Measurements from ENCODE around the gene FAAP20. TPM values are rescaled to one million over a fixed set of nuclear protein-coding genes. Genes with fewer than 3 reads are reported as not detected.

Gene FAAP20
- total RNA-seq, 1 donor from 2014 or later, result 49.2 TPM

DNA sequence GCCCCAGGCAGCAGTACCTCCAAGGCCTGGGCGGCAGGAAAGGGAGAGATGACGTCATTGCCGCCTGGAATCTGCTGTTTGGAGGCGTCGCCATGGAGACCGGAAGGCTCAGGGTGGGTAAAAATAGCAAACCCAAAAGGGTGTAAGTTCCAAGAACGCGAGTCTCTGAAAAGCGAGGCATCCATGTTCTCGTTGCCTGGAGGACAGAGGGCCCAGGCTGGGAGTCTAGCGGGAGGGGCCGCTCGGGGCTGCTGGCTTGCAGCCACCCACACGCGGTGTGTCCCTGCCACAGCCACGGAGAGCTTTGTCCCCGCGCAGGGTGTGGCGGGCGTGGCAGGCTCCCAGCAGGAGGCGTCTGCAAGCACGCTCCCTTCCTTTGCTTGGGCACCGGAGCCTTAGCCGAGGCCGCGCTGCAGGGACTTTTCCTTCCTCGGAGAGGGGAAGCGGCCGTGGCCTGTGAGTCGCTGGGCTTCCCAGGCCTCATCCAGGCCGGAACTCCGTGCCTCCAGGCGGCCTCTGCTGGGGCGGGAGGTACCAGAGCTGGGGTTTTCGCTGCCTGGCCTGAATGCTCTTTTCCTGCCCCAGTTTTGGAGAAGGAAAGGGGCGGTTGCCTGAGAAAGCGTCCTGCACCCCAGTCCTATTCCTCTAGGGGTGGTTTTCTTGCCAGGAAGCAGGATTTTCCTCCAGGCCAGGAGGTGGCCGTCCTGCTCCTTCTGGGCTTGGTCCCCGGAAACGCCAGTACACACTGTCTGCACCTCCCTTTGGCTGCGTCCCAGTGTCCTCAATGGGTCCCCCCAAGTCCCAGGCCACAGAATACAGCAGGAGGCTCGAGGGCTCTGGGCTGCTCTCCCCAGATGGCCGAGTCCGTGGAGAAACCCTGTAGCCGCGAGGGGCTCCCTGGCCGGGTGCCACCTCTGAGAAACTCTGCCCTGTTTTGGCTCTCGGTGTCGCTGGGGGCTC lies 18.2 kb upstream of the FAAP20 start:
- intact Hi-C loops (cut with micrococcal nuclease), result no loop called here

DNA sequence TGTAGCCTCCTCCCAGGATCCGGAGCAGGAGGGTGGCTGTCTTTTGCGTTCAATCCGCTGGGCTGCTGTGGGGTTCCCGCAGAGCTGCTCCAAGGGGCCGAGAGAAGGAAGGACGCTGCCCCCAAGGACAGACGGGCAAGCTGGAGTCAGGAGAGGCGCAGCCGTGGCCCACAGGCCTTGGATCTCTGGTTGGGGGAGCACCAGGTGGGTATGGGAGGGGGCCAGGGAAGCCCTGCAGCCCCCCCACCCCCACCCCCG lies 17.6 kb upstream of the FAAP20 start:
- intact Hi-C loops (cut with micrococcal nuclease), result no loop called here

DNA sequence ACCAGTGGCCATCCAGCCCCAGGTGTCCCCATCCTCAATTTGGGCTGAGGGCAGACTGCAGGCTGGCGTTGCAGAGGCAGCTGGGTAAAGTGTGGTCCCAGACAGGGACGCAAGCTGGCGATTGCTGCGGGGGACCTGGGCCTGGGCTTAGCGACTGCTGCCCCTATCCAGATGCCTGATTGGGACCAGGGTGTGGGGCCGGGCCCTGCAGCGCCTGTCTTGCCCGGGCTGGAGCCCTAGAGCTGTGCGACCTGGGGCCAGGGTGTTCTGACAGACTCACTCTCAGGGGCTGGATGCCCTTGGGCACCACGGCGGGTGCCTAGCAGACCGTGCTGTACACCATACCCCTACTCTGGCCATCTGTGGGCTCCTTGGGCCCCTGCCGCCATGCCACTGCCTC lies 16.2 kb upstream of the FAAP20 start:
- intact Hi-C loops (cut with micrococcal nuclease), result no loop called here

DNA sequence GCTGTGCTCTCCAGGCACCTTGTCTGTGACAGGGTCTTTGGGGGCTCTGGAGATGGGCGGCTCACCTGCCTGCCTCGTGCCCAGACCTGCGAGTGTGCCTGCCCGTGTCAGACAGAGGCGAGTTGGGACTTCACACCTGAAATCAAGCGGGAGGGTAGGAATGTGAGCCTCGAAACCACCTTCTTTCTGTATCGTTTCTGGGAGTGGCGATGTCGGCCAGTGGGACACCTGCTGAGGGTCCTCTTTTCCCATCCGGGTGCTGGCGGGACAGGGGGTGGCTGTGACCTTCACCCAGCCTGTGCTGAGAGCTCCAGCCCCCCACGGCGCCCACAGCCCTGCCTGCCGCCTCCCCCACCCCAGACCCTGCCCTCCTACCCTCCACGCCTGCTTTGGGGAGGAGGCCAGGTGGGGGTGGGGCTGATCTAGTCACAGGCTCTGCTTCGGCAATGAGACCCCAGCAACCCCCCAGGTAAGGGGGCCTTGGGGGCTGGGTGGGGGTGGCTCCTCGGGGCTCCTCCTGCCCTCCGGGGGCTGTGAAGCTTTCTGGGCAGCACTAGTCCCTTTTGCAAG lies 15.6 kb upstream of the FAAP20 start:
- intact Hi-C loops (cut with micrococcal nuclease), result no loop called here

DNA sequence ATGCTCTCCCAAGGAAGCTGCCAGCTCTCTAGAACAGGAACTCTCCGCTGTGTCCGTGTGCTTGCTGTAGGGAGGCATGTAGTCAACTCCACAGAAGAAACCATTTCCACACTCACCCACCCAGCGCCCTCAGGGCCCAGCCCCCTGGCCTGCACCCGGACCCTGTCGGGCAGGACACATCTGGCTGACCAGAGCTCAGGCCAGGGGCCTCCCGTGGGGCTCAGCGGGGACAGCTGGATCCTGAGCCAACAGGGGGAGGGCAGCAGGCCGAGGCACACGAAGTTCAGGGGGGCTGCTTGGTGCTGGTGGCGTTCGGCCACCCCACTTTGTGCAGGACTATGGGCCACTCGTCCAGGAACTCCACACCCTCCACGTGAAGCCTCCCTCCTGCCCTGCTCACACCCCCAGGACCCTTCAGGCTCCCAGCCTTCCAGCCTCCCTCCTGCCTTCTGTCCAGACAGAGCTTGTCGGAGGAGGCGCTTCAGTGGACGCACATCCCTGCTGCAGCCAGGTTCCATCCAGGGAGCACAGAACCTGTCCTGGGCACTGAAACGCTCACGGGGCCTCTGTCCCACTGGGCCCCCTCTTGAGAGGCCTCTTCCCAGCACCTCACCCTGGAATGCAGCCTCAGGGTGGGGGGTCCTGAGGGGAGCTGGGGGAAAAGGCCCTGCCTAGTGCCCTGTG lies 15.0 kb upstream of the FAAP20 start:
- intact Hi-C loops (cut with micrococcal nuclease), result loop anchor here (5.0 kb wide), 1 partner anchor 302 kb away; no protein-coding TSS in a partner anchor

DNA sequence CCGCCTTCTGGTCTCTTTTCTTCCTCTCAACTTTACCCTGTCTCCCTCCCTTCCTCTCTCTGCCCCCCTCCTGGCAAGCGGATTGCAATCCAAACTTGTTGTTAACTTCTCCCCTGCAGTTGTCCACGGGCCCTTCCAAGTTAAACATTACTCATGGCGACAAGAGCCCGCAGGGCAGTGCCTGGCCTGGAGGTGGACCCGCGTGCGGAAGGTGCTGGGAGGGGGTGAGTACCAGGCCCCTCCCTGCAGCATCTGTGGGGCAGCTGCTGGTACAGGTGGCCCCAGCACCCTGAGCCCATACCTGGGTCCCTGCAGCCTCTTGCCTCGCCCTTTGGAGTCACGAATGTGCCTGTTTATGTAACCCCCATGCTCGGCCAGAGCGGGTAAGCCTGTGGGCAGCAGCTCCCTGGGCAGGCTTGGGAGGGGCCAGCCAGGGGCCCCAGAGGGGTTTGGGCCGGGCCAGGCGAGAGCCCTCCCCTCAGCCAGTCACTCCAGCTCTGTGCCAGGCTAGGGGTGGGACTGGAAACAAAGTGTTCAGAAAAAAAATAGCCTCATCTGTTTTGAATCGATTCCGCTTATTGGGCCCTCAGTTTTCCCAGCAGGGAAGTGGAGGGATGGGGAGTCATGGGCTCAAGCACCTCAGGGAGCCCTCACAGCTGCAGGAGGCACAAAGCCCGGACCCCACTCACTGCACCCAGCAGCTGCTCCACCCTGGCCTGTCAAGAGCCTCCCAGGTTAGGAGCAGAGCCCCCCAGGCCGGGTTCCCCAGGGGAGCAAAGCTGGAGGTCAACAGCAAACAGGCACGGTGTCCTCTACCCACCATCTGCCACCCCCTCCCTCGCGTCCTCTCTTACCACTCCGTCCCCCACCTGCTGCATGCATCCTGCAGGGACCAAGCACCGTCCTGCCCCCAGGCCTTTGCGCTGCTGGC lies 14.0 kb upstream of the FAAP20 start:
- intact Hi-C loops (cut with micrococcal nuclease), result loop anchor here (5.0 kb wide), 1 partner anchor 301 kb away; no protein-coding TSS in a partner anchor

DNA sequence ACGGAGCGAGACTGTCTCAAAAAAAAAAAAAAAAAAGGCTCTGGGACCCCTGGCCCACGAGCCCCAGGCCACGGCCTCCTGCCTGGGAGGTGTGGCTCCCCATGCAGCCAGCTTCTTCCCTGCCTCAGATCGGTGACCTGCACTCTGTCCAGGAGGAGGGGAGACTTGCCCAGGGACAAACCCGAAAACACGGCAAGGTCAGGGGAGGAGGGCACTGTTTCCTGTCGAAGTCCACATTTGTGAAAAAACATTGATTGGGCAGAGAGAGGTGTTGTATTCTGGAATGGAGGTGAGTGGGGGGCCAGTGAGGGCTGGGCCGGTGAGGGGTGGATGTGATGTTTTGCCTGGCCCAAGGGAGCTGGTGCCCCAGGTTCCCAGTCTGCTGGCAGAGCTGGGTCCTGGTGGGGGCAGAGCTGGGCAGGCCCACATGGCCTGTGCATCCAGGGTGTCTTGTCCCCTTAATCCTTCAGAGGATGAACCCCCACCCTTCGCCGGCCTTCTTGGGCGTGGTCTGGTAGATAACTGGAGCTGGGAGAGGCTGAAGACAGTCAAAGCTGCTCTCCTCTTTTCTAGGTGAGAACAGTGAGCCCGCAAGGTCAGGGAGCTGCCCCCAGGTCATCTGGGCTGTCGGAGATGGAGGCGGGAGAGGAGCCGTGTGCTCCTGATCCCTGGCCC lies 12.4 kb upstream of the FAAP20 start:
- intact Hi-C loops (cut with micrococcal nuclease), result loop anchor here (5.0 kb wide), 1 partner anchor 300 kb away; no protein-coding TSS in a partner anchor

DNA sequence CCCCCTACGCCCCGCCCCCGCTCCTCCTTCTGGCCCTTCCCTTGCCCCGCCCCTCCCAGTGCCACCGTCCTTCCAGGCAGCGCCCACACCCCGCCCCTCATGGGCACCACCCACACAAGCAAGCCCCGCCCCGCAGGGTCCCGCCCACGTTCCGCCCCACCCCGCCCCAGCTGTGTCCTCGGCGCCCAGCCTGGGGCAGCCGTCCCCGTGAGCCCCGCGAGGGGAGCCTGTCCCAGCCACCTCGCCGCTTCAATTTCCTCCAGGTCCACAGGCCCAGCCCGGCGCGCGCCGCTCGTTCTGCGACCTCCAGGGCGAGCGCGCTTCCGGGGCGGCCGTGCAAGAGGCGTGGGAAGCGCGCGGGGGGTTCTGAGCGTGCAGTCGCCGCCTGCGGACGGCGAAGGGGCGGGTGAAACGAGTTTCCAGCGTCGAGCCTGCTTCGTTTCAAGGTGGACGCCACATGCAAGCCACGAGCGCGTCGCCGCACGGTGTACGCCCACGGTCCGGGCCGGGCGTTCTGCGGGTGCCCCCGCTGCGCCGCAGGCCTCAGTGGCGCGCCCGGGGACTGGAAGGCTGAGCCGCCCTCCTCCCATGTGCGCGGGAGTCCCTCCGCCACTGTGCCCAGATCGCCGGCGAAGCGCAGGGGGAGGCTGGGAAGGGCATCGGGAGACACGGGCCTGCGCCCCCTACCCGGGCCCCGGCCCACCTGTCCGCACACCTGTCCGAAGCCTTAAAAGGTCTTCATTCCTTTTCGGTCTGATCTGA lies 10.8 kb upstream of the FAAP20 start:
- intact Hi-C loops (cut with micrococcal nuclease), result loop anchor here (1.0 to 5.0 kb wide), 7 partner anchors 10 to 381 kb away; partner anchors contain the start of genes PANK4 and PRXL2B

DNA sequence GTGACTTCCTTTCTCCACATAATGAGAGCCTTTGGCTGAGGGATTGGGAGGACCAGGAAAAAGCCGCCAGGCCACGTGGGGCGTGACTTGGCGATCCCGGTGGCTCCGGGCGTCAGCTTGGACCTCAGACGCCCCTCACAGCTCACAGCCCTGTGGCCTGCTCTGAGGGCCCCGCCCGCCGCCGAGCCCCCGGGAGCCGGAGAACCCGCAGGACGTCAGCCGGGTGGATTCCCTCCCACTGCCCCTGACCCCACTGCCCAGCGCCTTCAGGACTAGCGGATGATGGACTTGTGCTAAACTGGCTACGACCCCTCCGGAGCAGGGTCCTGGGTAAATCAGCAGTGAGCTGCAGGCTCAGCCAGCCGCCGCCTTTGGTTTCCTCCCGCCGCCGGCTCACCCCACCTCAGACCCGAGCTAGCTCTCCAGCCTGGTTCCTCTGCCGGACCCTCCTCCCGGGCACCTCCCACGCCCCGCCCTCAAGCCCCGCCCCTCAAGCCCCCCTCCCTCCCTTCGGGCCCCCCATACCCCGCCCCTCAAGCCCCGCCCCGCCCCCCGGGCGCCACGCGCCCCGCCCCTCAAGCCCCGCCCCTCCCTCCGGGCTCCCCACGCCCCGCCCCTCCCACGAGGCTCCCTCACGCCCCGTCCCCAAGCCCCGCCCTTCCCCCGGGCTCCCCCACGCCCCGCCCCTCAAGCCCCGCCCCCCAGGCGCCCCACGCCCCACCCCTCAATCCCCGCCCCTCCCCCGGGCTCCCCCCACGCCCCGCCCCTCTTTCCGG lies 10.0 kb upstream of the FAAP20 start:
- intact Hi-C loops (cut with micrococcal nuclease), result loop anchor here (1.0 to 5.0 kb wide), 7 partner anchors 9 to 382 kb away; partner anchors contain the start of genes PANK4 and PRXL2B

DNA sequence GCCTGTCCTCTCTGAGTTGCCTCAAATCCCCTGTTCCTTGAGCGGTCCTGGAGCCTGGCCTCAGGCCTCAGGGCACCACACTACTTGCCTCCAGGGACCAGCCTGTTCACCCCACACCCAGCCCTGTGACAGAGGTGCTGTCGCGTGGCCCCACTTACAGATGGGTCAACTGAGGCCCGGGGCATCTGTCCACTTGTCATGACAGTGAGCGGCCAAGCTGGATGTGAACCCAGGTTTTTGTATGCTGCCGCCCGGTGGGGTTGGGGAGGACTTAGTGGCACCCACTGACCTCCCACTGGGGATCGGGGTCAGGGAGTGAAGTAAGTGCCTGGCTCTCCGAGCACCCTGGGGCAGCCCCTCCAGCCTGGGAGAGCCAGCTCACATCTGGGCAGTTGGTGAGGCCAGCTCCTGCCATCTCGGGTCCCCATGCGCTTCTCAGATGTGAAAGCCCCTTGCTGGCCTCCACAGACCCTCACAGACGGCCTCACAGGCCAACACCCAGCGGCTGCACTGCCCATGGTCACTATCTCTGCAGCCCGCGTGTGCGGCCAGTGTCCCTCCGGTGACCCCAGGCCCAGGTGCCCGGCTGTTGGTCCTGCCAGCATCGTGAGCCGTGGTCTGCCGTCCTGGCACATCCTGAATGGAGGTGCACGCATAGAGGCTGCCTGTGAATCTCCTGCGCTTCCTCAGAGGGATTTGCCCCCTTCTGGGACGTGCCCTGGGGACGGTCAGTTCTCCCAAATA lies 9.3 kb upstream of the FAAP20 start:
- intact Hi-C loops (cut with micrococcal nuclease), result loop anchor here (2.0 kb wide), 4 partner anchors 27 to 383 kb away; partner anchors contain the start of genes PANK4 and PRXL2B

DNA sequence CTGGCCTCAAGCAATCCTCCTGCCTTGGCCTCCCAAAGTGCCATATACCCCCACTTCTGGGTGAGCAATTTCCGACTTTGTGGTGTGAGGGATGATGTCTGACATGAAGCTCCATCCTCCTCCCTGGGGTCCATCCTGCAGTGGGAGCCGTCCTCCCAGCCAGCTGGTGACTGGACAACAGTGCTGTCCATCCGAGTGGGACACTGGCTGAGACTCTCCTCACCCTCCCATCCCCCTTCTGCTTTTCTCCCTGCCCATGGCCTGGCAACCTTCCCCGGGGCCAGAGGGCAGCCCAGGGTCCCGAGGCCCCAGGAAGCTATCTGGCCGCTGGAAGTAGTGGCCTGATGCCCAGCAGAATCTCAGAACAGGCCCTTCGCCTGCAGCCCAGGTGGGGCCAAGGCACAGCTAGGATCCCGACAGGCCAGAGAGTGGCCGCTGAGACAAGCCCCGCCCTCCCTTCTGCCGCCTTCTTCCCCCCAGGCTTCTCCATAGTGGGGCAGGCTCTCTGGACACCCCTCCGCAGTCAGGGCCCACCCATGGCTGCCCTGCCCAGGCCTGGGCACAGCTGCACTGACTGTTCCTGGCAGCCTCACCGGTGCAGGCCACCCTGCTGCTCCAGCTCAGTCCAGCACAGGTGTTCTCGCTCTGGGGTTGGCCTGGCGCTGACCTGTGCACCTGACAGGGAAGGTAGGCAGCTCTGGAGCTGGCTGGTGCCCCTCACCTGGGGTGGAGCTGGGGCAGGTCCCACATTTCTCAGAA lies 8.4 kb upstream of the FAAP20 start:
- intact Hi-C loops (cut with micrococcal nuclease), result no loop called here

DNA sequence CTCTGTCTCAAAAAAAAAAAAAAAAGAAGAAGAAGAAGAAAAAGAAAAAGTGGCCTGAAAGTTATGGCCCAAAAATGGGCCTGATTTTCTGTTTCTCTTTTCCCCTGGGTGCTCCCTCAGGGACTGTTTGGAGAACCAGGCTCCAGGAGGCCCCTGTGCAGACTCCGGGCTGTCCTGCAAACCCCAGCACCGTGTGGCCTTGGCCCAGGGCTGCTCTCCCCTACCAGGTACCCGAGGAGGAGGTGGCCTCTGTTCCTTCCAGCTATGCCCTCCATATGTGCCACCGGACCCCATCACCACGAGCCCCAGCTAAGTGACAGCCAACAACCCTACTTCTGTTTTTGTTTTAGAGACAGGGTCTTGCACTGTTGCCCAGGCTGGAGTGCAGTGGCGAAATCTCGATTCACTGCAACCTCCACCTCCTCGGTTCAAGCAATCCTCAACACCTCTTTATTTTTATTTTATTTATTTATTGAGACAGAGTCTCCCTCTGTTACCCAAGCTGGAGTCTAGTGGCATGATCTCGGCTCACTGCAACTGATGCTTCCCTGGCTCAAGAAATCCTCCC lies 7.5 kb upstream of the FAAP20 start:
- intact Hi-C loops (cut with micrococcal nuclease), result no loop called here

DNA sequence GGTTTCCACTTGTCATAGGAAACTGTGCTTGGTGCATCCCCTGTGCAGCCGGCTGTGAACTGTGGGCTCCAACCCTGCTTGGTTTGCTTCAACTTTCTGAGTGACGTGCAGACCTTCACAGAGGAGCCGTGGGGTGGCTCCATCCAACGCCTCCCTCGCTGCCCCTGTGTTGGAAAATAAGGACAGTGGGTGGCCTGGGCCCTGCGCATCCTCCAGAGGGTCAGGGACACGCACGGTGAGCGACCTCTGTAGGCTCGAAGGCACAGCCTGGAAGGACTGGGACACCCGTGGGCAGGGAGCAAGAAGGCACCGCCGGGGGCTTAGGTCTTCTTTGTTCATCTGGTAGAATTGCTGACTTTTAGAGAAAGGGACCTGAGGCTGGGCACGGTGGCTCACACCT lies 6.5 kb upstream of the FAAP20 start:
- intact Hi-C loops (cut with micrococcal nuclease), result no loop called here

DNA sequence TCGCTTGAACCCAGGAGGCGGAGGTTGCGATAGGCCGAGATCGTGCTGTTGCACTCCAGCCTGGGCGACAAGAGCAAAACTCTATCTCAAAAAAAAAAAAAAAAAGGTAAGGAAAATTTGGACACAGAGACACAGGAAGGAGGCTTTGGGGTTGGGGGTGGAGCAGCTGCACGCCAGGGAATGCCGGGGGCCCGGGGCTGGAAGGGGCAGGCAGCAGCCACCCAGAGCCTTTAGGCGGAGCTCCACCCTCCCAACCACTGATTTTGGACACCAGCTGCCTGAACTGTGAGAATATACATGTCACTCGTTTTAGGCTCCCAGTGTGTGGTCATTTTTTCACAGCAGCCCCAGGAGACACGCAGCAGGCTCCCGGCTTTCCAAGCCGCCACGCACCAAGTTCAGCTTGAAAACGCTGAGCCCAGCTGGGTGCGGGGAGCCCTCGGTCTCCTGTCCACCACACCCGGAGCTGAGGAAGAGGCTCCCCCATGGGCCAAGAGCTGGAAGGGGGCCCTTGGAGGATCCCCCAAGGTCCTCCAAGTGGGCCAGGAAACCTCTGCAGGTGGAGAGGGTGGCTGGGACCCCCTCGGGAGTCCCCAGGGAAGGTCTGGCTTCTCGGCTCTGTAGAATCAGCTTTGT lies 5.9 kb upstream of the FAAP20 start:
- intact Hi-C loops (cut with micrococcal nuclease), result no loop called here

DNA sequence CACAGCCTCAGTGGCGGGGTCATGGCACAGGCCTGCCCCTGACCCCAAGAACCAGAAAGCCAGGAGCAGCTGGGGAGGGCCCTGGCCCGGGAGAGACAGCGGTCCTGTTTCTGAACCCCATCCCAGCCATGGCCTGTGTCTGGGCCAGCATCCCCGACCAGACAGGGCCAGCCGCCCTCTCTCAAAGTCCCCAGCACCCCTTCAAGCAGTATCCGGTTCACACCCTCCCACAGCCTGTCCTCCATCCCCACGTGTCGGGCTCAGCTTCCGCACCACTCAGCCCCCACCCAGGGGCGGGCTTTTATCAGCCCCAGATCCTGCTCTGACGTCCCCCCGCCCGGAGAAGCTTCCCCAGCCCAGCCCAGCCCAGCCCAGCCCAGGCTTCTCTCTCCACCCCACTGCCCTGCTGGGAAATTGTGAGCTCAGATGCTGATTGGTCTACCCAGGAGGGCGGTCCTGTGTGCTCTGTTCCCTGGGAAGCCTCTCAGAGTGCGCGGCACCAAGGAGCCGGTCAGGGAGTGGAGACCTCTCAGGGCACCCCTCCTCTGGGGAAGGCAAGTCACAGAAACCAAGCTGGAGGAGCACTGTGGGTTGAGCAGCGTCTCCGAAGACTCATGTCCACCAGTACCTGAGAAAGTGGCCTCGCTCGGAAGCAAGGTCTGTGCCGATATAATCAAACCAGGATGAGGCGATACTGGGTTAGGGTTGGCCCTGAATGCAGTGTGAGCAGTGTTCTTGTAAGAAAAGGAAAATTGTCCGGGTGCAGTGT lies 4.7 kb upstream of the FAAP20 start:
- intact Hi-C loops (cut with micrococcal nuclease), result loop anchor here (1.0 to 10.0 kb wide), 2 partner anchors 106 to 182 kb away; no protein-coding TSS in a partner anchor

DNA sequence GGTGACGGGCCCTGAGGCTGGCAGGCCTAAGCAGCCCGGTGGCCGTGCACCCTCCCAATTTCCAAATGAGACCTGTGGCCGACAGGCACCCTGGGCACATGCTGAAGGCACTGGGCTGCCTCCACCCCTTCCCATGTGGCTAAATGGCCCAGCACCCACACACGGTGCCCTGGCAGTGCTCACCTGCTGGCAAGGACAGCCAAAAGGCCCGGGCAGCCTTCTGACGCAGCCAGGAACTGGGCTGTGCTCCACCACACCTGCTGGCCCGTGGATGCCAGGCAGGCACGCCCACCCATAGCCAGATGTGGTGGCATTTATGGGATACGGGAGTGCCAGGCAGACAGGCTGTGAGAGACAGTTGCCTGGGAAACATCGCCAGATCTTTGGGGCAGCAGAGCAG lies 4.0 kb upstream of the FAAP20 start:
- intact Hi-C loops (cut with micrococcal nuclease), result loop anchor here (10.0 kb wide), 1 partner anchor 106 kb away; no protein-coding TSS in a partner anchor
